Caco-2 (cell line): Measurements from ENCODE around the gene NOX4. TPM values are rescaled to one million over a fixed set of nuclear protein-coding genes. Genes with fewer than 3 reads are reported as not detected.

Experiments
- BruUV-seq: library from RNA; stranded (reverse); fragments of 400-500 nt; replicated peaks from 2 replicates; lab custom pipeline; 2021; lab: Mats Ljungman, UMichigan
- CTCF ChIA-PET: fragments of 300-600 bp; sonication (Branson Sonifier 250); formaldehyde crosslinking; loops from one replicate; lab custom pipeline; 2022; ENCODE audit warnings: antibody characterized with exemption; lab: Charles Lee
- POLR2A ChIA-PET: fragments of 300-600 bp; sonication (Branson Sonifier 250); formaldehyde crosslinking; loops from one replicate; lab custom pipeline; 2022; ENCODE audit warnings: antibody characterized with exemption; lab: Charles Lee
- DNase-seq, 2 experiments: peaks; one replicate each; pipeline versions ENCODE4 v3.0.0 to v3.0.0-alpha.2; 2020 to 2022
- H3K27me3 ChIP-seq: replicated peaks from 2 replicates; pipeline ENCODE4 v1.6.0; 2011; ENCODE audit warnings: low read length; ENCODE audit not compliant: control insufficient read depth, insufficient read depth
- H3K36me3 ChIP-seq: 2 replicates; pipeline ENCODE4 v1.5.1; 2011; ENCODE audit warnings: low read length; ENCODE audit not compliant: control insufficient read depth, insufficient read depth
- H3K4me1 ChIP-seq: fragments of 250-450 bp; sonication (Bioruptor Pico); 2 replicates; pipeline ENCODE4 v1.5.1; 2020; ENCODE audit warnings: mild to moderate bottlenecking
- H3K4me3 ChIP-seq: 2 replicates; pipeline ENCODE4 v1.5.1; 2011; ENCODE audit warnings: low read depth, mild to moderate bottlenecking, control low read depth, low read length
- H3K9me3 ChIP-seq: fragments of 250-450 bp; sonication (Bioruptor Pico); 2 replicates; pipeline ENCODE4 v1.5.1; 2020; ENCODE audit warnings: mild to moderate bottlenecking, moderate library complexity
- H3K27ac Mint-ChIP-seq: one replicate; pipeline ENCODE4 v1.8.0; 2022; ENCODE audit warnings: mixed read lengths; ENCODE audit not compliant: unreplicated experiment
- H3K27me3 Mint-ChIP-seq: one replicate; pipeline ENCODE4 v1.8.0; 2022; ENCODE audit warnings: mixed read lengths; ENCODE audit not compliant: insufficient read depth, unreplicated experiment
- H3K36me3 Mint-ChIP-seq: one replicate; pipeline ENCODE4 v1.8.0; 2022; ENCODE audit warnings: mild to moderate bottlenecking, mixed read lengths; ENCODE audit not compliant: insufficient read depth, unreplicated experiment
- H3K4me1 Mint-ChIP-seq: one replicate; pipeline ENCODE4 v1.8.0; 2022; ENCODE audit warnings: low read depth, mixed read lengths; ENCODE audit not compliant: unreplicated experiment
- H3K4me3 Mint-ChIP-seq: one replicate; pipeline ENCODE4 v1.8.0; 2022; ENCODE audit warnings: mild to moderate bottlenecking, moderate library complexity, mixed read lengths; ENCODE audit not compliant: unreplicated experiment
- H3K9me3 Mint-ChIP-seq: one replicate; pipeline ENCODE4 v1.8.0; 2022; ENCODE audit warnings: mixed read lengths; ENCODE audit not compliant: unreplicated experiment
- CTCF ChIP-seq, 2 experiments: fragments of 200-600 bp in 1 of 2; IDR thresholded peaks; 1 replicate in 1 of 2; 2 replicates in 1 of 2; pipeline versions ENCODE4 v1.5.1 to v1.8.0; 2011 to 2022; ENCODE audit warnings: antibody characterized with exemption in 1 of 2, control low read depth in 1 of 2, inconsistent platforms in 1 of 2, low read depth in 1 of 2, low read length in 1 of 2, mild to moderate bottlenecking in 1 of 2, moderate library complexity in 1 of 2; ENCODE audit not compliant: insufficient read depth in 1 of 2, severe bottlenecking in 1 of 2, unreplicated experiment in 1 of 2
- intact Hi-C: fragments of 100-400 bp; cut with micrococcal nuclease; formaldehyde crosslinking; loops from one replicate; pipeline ENCODE4 v1.10.0; 2022; ENCODE audit not compliant: unreplicated experiment
- total RNA-seq: library from RNA; stranded (reverse); gene quantifications from 2 replicates; pipeline ENCODE4 v1.2.3, GENCODE V29; 2022

The NOX4 gene
- total RNA-seq, 1 experiment from 2014 or later = not detected

DNA sequence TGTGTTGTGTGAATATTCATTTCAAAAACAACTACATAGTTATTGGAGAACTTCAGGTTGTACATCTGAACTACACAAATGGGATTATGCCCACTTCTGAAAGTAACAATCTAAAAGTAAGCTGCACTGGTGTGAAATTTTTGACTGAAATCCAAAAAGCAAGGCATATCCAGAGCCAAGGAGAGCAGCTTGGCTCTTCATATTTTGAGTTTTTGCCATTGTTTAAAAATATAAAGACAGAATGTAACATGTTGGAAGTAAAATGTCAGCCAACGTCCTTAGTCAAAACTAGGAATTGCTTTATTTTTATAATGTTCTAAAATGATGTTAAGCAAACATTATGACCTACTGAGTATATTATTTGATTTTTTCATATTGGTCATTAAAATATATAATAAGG is 45.8 kb upstream of the NOX4 start:
- Histone ChIP-seq H3K9me3 (no peaks in the 10 kb centered on the region), H3K4me1 (no peaks in the 10 kb centered on the region), H3K36me3 (no peaks in the 10 kb centered on the region), H3K27me3 (no peaks in the 10 kb centered on the region), H3K4me3 (no peak overlapping the region)
- TF ChIP-seq CTCF (IDR thresholded peaks at IDR 0.05; ENCODE audit: insufficient read depth in 1 of 2, low read depth in 1 of 2, low read length in 1 of 2, severe bottlenecking in 1 of 2, unreplicated experiment in 1 of 2) = no peak
- Mint-ChIP-seq H3K4me1 (no peaks in the 10 kb centered on the region), H3K9me3 (peaks cover 22% of the 10 kb centered on the region), H3K27me3 (no peaks in the 10 kb centered on the region), H3K4me3 (no peak overlapping the region), H3K27ac (no peak overlapping the region), H3K36me3 (no peaks in the 10 kb centered on the region)
- no peak for DNase-seq
- no TSS peak for BruUV-seq
- intact Hi-C loops = no loop called here
- ChIA-PET POLR2A (no interaction called here), CTCF (no interaction called here)

- TF ChIP-seq CTCF (IDR thresholded peaks at IDR 0.05; ENCODE audit: insufficient read depth in 1 of 2, low read depth in 1 of 2, low read length in 1 of 2, severe bottlenecking in 1 of 2, unreplicated experiment in 1 of 2) = no peak
- CTCF ChIA-PET = no interaction called here
- Histone ChIP-seq H3K4me3 (no peak overlapping the region), H3K4me1 (no peaks in the 10 kb centered on the region), H3K9me3 (no peaks in the 10 kb centered on the region), H3K36me3 (no peaks in the 10 kb centered on the region), H3K27me3 (no peaks in the 10 kb centered on the region)
- H3K9me3 Mint-ChIP-seq = peaks cover 26% of the 10 kb centered on the region
- no peaks in the 10 kb centered on the region for H3K4me1 Mint-ChIP-seq
- H3K27me3 Mint-ChIP-seq = no peaks in the 10 kb centered on the region
- no peak overlapping the region for H3K4me3 Mint-ChIP-seq
- no peak for DNase-seq
- no peak overlapping the region for H3K27ac Mint-ChIP-seq
- H3K36me3 Mint-ChIP-seq = no peaks in the 10 kb centered on the region
- intact Hi-C loops = no loop called here
- POLR2A ChIA-PET = no interaction called here
- no TSS peak for BruUV-seq
Observed at GRCh38 chr11:89535221-89535620, 44.0 kb upstream of the NOX4 start.

GRCh38 chr11:89529626-89530380 is 38.6 kb upstream of the NOX4 start:
- H3K27me3 Mint-ChIP-seq = no peaks in the 10 kb centered on the region

More at GRCh38 chr11:89529626-89530380, 38.6 kb upstream of the NOX4 start:
- Histone ChIP-seq H3K27me3 (no peaks in the 10 kb centered on the region), H3K4me1 (no peaks in the 10 kb centered on the region), H3K4me3 (no peak overlapping the region), H3K36me3 (no peaks in the 10 kb centered on the region), H3K9me3 (0 out of 2 replicates have a peak, but pooled peaks cover 3% of the 10 kb centered on the region)
- H3K9me3 Mint-ChIP-seq = peaks cover 41% of the 10 kb centered on the region
- no peak for DNase-seq
- no peak for TF ChIP-seq CTCF (IDR thresholded peaks at IDR 0.05; ENCODE audit: insufficient read depth in 1 of 2, low read depth in 1 of 2, low read length in 1 of 2, severe bottlenecking in 1 of 2, unreplicated experiment in 1 of 2)
- intact Hi-C loops = no loop called here
- peaks cover 7% of the 10 kb centered on the region for H3K4me1 Mint-ChIP-seq
- POLR2A ChIA-PET = no interaction called here
- CTCF ChIA-PET = no interaction called here
- H3K4me3 Mint-ChIP-seq = no peak overlapping the region
- no TSS peak for BruUV-seq
- no peaks in the 10 kb centered on the region for H3K36me3 Mint-ChIP-seq
- H3K27ac Mint-ChIP-seq = no peak overlapping the region
